Peyer's patch (tissue), 4 donors: ENCODE results near the gene CTR9. TPM values are rescaled to one million over a fixed set of nuclear protein-coding genes. Genes with fewer than 3 reads are reported as not detected.

Experiments used
- DNase-seq, 3 donors: peaks; one replicate each; pipeline ENCODE4 v3.0.0-alpha.2; 2017 to 2019
- H3K27ac ChIP-seq, 4 donors: fragments of 200-600 bp; sonication (generic); one replicate each; pipeline ENCODE4 v1.5.1; 2016 to 2019
- H3K27me3 ChIP-seq, 2 donors: fragments of 200-600 bp; sonication (generic); one replicate each; pipeline ENCODE4 v1.5.1; 2019
- H3K36me3 ChIP-seq, 3 donors: fragments of 200-600 bp; sonication (generic); one replicate each; pipeline ENCODE4 v1.5.1; 2016 to 2019
- H3K4me1 ChIP-seq, 4 donors: fragments of 200-600 bp; sonication (generic); one replicate each; pipeline ENCODE4 v1.5.1; 2016 to 2019
- H3K4me3 ChIP-seq, 4 donors: fragments of 200-600 bp; sonication (generic); 1 replicate in 3 of 4; 2 replicates in 1 of 4; pipeline ENCODE4 v1.5.1; 2016 to 2019; ENCODE audit warnings: mild to moderate bottlenecking in 1 of 4
- H3K9me3 ChIP-seq, 4 donors: fragments of 200-600 bp; sonication (generic); one replicate each; pipeline ENCODE4 v1.5.1; 2016 to 2019; ENCODE audit warnings: mild to moderate bottlenecking in 1 of 4
- CTCF ChIP-seq, 6 experiments: fragments of 450-650 bp in 4 of 6; fragments of 200-600 bp in 2 of 6; sonication (generic) in 1 of 6; IDR thresholded peaks; one replicate each; pipeline ENCODE4 v1.5.1; 2017 to 2019; ENCODE audit warnings: antibody characterized with exemption in 6 of 6, mild to moderate bottlenecking in 3 of 6, moderate library complexity in 1 of 6
- POLR2A ChIP-seq, 2 donors: fragments of 450-650 bp; IDR thresholded peaks; one replicate each; pipeline ENCODE4 v1.5.1; 2017; ENCODE audit warnings: antibody characterized with exemption in 2 of 2, mild to moderate bottlenecking in 2 of 2, moderate library complexity in 2 of 2
- total RNA-seq, 4 donors: library from RNA; depleted of rRNA; stranded (reverse); fragments of >200 nt; gene quantifications; one replicate each; pipeline ENCODE4 v1.1.0, GENCODE V29; 2016

The CTR9 gene
- total RNA-seq, 4 donors from 2014 or later: 15.0 to 31.0 (median 22.4) TPM

DNA sequence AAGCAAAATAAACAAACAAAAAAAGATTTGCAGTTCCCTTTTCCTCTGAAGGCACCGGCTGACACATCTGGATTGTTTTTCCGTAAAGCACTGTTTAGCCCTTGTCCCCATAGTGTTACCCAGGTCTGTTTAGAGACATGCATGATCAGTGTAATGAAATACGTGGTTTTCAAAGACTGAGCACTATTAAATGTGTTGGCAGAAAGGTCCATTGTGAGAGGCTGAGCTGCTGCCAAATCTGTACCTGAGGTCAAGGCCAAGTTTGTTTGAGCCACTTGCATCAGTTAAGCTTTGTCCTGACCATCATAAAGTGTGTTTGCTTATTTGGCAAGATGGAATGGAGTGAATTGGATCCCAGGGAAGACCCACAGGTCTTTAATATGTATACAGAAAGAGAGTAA, 26.3 kb downstream of the CTR9 start:
- H3K4me1 ChIP-seq: no peaks in the 10 kb centered on the region
- H3K4me3 ChIP-seq: no peak overlapping the region
- H3K27ac ChIP-seq: no peak overlapping the region
- no peak for DNase-seq
- peaks cover 0 to 55% (median 0%) of the 10 kb centered on the region in 3 donors for H3K36me3 ChIP-seq
- no peaks in the 10 kb centered on the region for H3K27me3 ChIP-seq
- TF ChIP-seq CTCF (IDR thresholded peaks at IDR 0.05): no peak
- no peak for TF ChIP-seq POLR2A (IDR thresholded peaks at IDR 0.05)
- H3K9me3 ChIP-seq: no peaks in the 10 kb centered on the region

- no peaks in the 10 kb centered on the region for H3K4me1 ChIP-seq
- no peak overlapping the region for H3K4me3 ChIP-seq
- no peak for DNase-seq
- peaks cover 0 to 55% (median 0%) of the 10 kb centered on the region in 3 donors for H3K36me3 ChIP-seq
- H3K27me3 ChIP-seq: no peaks in the 10 kb centered on the region
- peak overlapping the region in 1 of 4 donors; percentile 40 for H3K27ac ChIP-seq
- TF ChIP-seq POLR2A (IDR thresholded peaks at IDR 0.05) (no peak), CTCF (IDR thresholded peaks at IDR 0.05) (no peak)
- no peaks in the 10 kb centered on the region for H3K9me3 ChIP-seq
These were observed 26.8 kb downstream of the CTR9 start for GRCh38 chr11:10777806-10778205.

DNA sequence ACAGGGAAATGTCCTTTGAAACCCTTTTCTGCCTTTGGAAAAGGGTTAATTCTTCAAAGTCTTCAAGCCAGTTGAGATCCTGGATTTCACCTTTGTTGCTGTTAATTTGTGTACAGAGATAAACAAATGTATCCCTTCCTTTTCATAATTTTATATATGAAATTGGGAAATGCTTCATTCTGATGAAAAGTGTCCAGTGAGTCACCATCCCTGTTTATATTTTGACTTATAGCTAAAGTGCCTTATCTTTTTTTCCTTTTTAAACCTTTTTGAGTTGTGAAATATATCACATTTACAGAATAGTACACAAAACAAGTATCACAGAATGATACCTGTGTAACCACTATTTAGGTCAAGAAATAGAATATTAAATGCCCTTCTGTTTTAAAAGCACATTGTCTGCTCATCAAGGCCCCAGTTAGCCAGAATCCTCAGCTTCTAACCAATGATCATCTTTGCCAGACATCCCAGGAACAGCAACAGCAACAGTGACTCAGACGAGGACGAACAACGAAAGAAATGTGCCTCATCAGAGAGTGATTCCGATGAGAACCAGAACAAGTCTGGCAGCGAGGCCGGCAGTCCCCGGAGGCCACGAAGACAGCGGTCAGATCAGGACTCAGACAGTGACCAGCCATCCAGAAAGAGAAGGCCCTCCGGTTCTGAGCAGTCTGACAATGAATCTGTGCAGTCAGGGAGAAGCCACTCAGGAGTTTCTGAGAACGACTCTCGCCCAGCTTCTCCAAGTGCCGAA, 27.3 kb downstream of the CTR9 start:
- Histone ChIP-seq H3K9me3 (no peaks in the 10 kb centered on the region), H3K27ac (peak overlapping the region in 1 of 4 donors; percentile 40), H3K36me3 (peaks cover 0 to 55% (median 0%) of the 10 kb centered on the region in 3 donors)

DNA sequence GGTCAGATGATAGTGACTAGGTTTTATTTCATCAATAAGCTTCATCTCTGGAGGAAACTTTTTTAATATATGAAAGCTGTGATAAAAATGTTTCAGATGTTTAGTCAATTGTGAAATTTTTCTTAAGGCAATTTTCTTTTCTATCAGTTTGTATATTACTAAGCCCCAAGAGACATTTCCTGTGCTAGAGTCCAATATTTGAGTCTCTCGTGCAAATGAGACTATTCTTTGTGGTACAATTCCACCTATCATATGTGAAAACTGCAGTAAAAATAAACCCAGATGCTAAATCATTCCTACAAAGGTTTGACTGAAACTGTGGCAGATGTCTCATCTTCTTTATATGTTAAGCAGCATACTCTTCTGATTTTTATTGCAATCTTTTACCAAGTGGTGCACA, 28.0 kb downstream of the CTR9 start:
- Histone ChIP-seq H3K27ac (no peak overlapping the region), H3K27me3 (no peaks in the 10 kb centered on the region), H3K4me1 (no peaks in the 10 kb centered on the region), H3K36me3 (peaks cover 0 to 54% (median 0%) of the 10 kb centered on the region in 3 donors), H3K4me3 (no peak overlapping the region), H3K9me3 (no peaks in the 10 kb centered on the region)
- no peak for DNase-seq
- TF ChIP-seq POLR2A (IDR thresholded peaks at IDR 0.05): no peak
- TF ChIP-seq CTCF (IDR thresholded peaks at IDR 0.05): no peak

More for the DNA sequence above, 27.3 kb downstream of the CTR9 start:
- Histone ChIP-seq H3K4me3 (no peak overlapping the region), H3K4me1 (no peaks in the 10 kb centered on the region), H3K27me3 (no peaks in the 10 kb centered on the region)
- DNase-seq: no peak
- TF ChIP-seq POLR2A (IDR thresholded peaks at IDR 0.05): no peak
- no peak for TF ChIP-seq CTCF (IDR thresholded peaks at IDR 0.05)

DNA sequence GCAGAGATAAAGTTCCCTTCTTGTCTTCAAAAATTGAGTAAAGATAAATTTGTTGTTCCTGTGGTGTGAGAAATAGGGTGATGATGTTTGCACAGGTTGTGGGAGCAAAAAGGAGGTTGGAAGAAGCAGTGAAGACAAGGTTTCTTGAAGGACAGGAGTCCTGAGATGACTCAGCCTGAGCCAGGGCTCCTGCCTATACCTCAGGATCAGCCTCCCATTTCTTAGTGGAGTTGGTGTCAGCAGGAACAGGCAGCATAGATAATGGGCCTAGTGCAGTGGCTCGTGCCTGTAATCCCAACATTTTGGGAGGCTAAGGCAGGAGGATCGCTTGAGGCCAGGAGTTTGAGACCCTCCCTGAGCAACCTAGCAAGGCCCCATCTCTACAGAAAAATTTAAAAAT, 29.0 kb downstream of the CTR9 start:
- no peak for TF ChIP-seq CTCF (IDR thresholded peaks at IDR 0.05)
- TF ChIP-seq POLR2A (IDR thresholded peaks at IDR 0.05): no peak
- Histone ChIP-seq H3K27ac (no peak overlapping the region), H3K4me3 (no peak overlapping the region), H3K4me1 (no peaks in the 10 kb centered on the region), H3K9me3 (no peaks in the 10 kb centered on the region), H3K36me3 (peaks cover 0 to 45% (median 0%) of the 10 kb centered on the region in 3 donors), H3K27me3 (no peaks in the 10 kb centered on the region)
- DNase-seq: no peak
